Osteoblast (primary cell): ENCODE data around the gene PARP4. TPM values are rescaled to one million over a fixed set of nuclear protein-coding genes. Genes with fewer than 3 reads are reported as not detected.
"Not testable (repeated sequence)": the region's sequence is repeated elsewhere in the genome, so short reads cannot be mapped to it uniquely, and the experiment has no call there.

ENCODE experiments used
- DNase-seq: peaks from one replicate; pipeline ENCODE4 v3.0.0; 2011; ENCODE audit warnings: low spot score, mixed read lengths; ENCODE audit not compliant: insufficient read length; ENCODE audit errors: missing footprints
- H2AFZ ChIP-seq: 2 replicates; pipeline ENCODE4 v1.6.0; 2011; ENCODE audit warnings: mild to moderate bottlenecking, low read length
- H3K27ac ChIP-seq: 2 replicates; pipeline ENCODE4 v1.5.1; 2011; ENCODE audit warnings: mild to moderate bottlenecking, low read depth, low read length, moderate library complexity
- H3K27me3 ChIP-seq: 2 replicates; pipeline ENCODE4 v1.6.0; 2012; ENCODE audit warnings: mild to moderate bottlenecking, control low read depth, inconsistent platforms, low read length, moderate library complexity; ENCODE audit not compliant: insufficient read depth
- H3K36me3 ChIP-seq: 2 replicates; pipeline ENCODE4 v1.5.1; 2011; ENCODE audit warnings: mild to moderate bottlenecking, low read length, control low read depth, moderate library complexity; ENCODE audit not compliant: insufficient read depth
- H3K4me1 ChIP-seq: 2 replicates; pipeline ENCODE4 v1.5.1; 2011; ENCODE audit warnings: mild to moderate bottlenecking, low read length, control low read depth, moderate library complexity; ENCODE audit not compliant: insufficient read depth
- H3K4me2 ChIP-seq: 2 replicates; pipeline ENCODE4 v1.6.0; 2011; ENCODE audit warnings: mild to moderate bottlenecking, low read length; ENCODE audit not compliant: insufficient read depth
- H3K4me3 ChIP-seq: fragments of 200-600 bp; sonication (generic); 3 replicates; pipeline ENCODE4 v1.5.1; 2012; ENCODE audit warnings: mild to moderate bottlenecking, low read length, inconsistent platforms; ENCODE audit not compliant: insufficient read depth
- H3K79me2 ChIP-seq: 2 replicates; pipeline ENCODE4 v1.6.0; 2012; ENCODE audit warnings: mild to moderate bottlenecking, low read length, control low read depth, inconsistent platforms; ENCODE audit not compliant: insufficient read depth
- H3K9me3 ChIP-seq: 2 replicates; pipeline ENCODE4 v1.5.1; 2011; ENCODE audit warnings: low read depth, low read length, control low read depth
- H4K20me1 ChIP-seq: 2 replicates; pipeline ENCODE4 v1.6.0; 2012; ENCODE audit warnings: mild to moderate bottlenecking, low read length, control low read depth; ENCODE audit not compliant: insufficient read depth
- CTCF ChIP-seq: IDR thresholded peaks from 2 replicates; pipeline ENCODE4 v1.5.1; 2011; ENCODE audit warnings: mild to moderate bottlenecking, low read depth, low read length, moderate library complexity; ENCODE audit errors: extremely low read depth
- total RNA-seq: library from RNA; depleted of rRNA; stranded (reverse); fragments of >200 nt; gene quantifications from 2 replicates; pipeline ENCODE4 v1.2.3, GENCODE V29; 2012

Gene PARP4
- total RNA-seq, 1 donor, result 63.0 TPM

DNA sequence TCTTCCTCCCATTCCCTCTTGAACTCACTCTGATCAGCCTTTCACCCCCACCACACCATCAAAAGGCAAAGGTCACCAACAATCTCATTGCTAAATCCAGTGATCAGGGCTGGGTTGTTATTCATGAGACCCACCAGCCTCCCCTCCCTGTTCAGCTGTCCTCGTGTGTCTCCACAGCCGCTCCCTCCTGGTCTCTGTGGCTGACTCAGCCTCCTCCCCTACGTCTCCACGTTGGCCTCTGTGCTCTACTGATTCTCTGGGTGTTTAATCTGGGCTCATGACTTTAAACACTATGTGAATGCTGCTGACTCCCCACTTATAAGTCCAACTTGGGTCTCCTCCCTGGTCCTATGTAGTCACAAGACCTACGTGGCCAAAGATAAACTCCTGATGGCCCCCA lies 38.9 kb downstream of the PARP4 start:
- Histone ChIP-seq H2AFZ (no peak overlapping the region), H3K4me1 (no peaks in the 10 kb centered on the region), H3K36me3 (peaks cover 64% of the 10 kb centered on the region), H3K79me2 (no peaks in the 10 kb centered on the region), H3K27me3 (no peaks in the 10 kb centered on the region), H3K27ac (no peak overlapping the region), H3K4me3 (no peak overlapping the region), H3K4me2 (no peak overlapping the region), H3K9me3 (no peaks in the 10 kb centered on the region), H4K20me1 (no peaks in the 10 kb centered on the region)
- DNase-seq, result no peak
- no peak for TF ChIP-seq CTCF

- not testable (repeated sequence) for H3K9me3 ChIP-seq, H3K79me2 ChIP-seq, H3K4me3 ChIP-seq, H3K4me2 ChIP-seq, DNase-seq, H4K20me1 ChIP-seq, H2AFZ ChIP-seq, H3K4me1 ChIP-seq, H3K27me3 ChIP-seq, H3K27ac ChIP-seq
- peaks cover 68% of the 10 kb centered on the region for H3K36me3 ChIP-seq
These were observed 40.4 kb downstream of the PARP4 start for GRCh38 chr13:24472129-24472528.

DNA sequence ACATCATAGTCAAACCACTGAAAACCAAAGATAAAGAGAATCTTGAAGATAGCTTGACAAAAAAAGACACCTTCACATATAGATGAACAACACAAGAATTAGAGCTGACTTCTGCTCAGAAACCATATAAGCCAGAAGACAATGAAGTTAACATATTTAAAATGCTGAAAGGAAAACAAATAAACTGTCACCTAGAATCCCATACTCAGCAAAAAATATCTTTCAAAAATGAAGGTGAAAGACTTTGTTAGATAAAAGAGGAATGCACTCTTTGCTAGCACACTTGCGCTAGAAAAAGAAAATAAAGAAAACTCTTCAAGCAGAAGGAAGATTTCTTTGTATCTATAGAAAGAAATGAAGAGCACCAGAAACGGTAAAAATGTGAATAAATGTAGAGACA lies 49.5 kb downstream of the PARP4 start:
- no peak overlapping the region for H3K4me3 ChIP-seq
- H3K4me2 ChIP-seq, result no peak overlapping the region
- no peak overlapping the region for H3K27ac ChIP-seq
- no peak overlapping the region for H2AFZ ChIP-seq
- peaks cover 22% of the 10 kb centered on the region for H3K36me3 ChIP-seq
- no peaks in the 10 kb centered on the region for H4K20me1 ChIP-seq
- no peak for DNase-seq
- H3K4me1 ChIP-seq, result peaks cover 11% of the 10 kb centered on the region
- H3K27me3 ChIP-seq, result no peaks in the 10 kb centered on the region
- no peak for TF ChIP-seq CTCF
- no peaks in the 10 kb centered on the region for H3K9me3 ChIP-seq
- no peaks in the 10 kb centered on the region for H3K79me2 ChIP-seq

DNA sequence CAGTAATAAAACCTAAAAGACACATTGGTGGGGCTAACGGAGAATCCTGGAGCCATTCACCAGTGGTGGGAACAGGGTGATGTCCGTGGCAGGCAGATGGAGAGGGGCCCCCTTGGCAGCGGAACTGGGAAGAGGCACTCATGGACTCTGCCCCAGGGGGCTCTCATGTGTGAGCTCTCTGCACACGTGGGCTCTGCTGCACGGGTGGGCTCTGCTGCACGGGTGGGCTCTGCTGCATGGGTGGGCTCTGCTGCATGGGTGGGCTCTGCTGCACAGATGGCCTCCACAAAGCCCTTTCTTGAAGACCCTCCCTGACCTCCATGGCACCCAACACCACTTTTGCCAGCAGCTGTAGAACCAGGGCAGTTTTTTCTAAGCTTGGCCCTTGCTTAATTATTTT lies 52.3 kb downstream of the PARP4 start:
- no peak for TF ChIP-seq CTCF
- Histone ChIP-seq H3K27me3 (no peaks in the 10 kb centered on the region), H3K27ac (no peak overlapping the region), H3K4me1 (peaks cover 11% of the 10 kb centered on the region), H4K20me1 (no peaks in the 10 kb centered on the region), H3K9me3 (no peaks in the 10 kb centered on the region), H2AFZ (no peak overlapping the region), H3K4me3 (no peak overlapping the region), H3K79me2 (no peaks in the 10 kb centered on the region), H3K4me2 (no peak overlapping the region), H3K36me3 (peaks cover 22% of the 10 kb centered on the region)
- no peak for DNase-seq
